Activated gamma-delta T cell treated with Interleukin-2 at 50 U/mL for 16 hours (primary cell): ENCODE measurements around the gene GPR137.
"Not testable (repeated sequence)": the region's sequence is repeated elsewhere in the genome, so short reads cannot be mapped to it uniquely, and the experiment has no call there.

Experiments
- DNase-seq: peaks from one replicate; pipeline ENCODE4 v3.0.0-alpha.2; 2020

GPR137 gene

GRCh38 chr11:64305075-64305690 is 19.5 kb downstream of the GPR137 start, which contains the start of gene ESRRA:
TSS of gene ESRRA (plus strand) at chr11:64305524. CDS start at chr11:64307180, 1,656 bp downstream.
- peak; percentile 100 for DNase-seq

GRCh38 chr11:64305691-64306562 is 20.3 kb downstream of the GPR137 start:
- DNase-seq, result peak; percentile 60

GRCh38 chr11:64306563-64306875 is 20.9 kb downstream of the GPR137 start:
- no peak for DNase-seq

DNA sequence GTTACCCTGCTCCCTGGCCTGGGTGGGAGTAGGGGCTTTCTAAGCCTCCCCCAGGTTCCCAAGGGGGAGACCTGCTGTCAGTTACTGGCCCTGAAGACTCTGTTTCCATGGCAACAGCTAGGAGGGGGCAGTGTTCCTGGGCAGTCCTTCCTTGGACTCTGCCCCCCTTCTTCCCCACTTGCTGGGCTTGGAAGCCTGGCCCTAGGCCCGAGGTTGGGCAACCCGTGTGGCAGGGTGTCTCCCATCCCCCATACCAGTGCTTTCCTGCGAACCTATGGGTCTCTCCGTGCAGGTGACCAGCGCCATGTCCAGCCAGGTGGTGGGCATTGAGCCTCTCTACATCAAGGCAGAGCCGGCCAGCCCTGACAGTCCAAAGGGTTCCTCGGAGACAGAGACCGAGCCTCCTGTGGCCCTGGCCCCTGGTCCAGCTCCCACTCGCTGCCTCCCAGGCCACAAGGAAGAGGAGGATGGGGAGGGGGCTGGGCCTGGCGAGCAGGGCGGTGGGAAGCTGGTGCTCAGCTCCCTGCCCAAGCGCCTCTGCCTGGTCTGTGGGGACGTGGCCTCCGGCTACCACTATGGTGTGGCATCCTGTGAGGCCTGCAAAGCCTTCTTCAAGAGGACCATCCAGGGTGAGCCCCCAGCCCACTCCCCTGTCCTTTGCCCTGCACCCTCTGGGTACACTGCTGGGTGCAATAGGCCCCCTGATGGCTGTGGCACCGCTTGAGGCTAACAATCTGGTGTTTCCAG is 21.4 kb downstream of the GPR137 start:
- no peak for DNase-seq

DNA sequence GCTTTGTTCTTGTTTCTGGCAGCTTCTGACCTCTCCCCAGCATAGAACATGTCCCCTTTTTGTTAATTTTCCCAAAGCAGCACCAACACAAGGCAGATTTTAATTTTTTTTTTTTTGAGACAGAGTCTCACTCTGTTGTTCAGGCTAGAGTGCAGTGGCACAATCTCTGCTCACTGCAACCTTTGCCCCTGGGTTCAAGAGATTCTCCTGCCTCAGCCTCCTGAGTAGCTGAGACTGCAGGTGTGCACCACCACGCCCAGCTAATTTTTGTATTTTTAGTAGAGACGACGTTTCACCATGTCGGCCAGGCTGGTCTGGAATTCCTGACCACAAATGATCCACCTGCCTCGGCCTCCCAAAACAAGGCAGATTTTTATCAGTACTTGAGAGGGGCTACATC is 22.1 kb downstream of the GPR137 start:
- DNase-seq, result not testable (repeated sequence)

DNA sequence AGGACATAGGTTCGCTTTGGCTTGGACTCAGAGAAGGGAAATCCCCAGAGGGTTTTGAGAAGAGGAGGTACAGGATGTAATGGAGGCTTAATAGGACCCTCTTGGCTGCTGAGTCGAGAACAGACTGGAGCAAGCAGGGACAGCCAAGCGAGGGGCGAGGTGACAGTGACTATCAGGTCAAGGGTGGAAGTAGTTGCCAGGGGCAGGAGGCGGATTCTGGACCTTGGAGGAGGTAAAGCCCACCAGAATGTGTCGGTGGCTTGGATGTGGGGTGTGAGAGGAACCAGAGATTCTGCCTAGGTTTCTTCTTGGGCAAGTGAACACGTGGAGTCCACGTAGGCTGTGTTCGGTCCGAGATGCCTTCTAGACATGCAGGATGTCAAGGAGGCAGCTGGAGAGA is 27.3 kb downstream of the GPR137 start:
- DNase-seq, result no peak

- DNase-seq, result no peak
These were observed 28.0 kb downstream of the GPR137 start for GRCh38 chr11:64313491-64314145.

DNA sequence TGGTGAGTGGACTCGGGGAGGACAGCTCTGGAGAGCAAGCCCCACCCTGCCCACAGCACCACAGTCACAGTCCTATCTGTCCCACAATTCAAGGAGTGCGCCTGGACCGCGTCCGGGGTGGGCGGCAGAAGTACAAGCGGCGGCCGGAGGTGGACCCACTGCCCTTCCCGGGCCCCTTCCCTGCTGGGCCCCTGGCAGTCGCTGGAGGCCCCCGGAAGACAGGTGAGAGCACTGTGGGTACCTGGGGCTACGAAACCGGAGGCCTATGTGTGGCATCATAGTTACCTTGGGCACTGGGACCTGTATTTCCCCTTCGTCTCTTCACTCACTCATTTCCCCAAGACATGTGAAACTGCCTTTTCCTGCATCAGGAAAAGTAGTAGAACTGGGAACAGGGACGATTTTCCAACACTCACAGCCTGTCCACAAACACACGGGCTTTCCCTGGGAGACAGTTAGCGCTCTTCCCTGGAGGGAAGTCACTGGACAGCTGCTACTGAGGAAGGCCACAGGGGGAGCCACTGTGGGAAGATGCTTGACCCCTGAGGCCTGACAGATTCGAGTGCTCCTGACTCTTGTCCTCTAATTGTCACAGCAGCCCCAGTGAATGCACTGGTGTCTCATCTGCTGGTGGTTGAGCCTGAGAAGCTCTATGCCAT is 28.6 kb downstream of the GPR137 start:
- DNase-seq, result no peak

- DNase-seq, result no peak
These were observed 29.3 kb downstream of the GPR137 start for GRCh38 chr11:64314805-64315561.

GRCh38 chr11:64315667-64316526 is 30.2 kb downstream of the GPR137 start:
- DNase-seq, result not testable (repeated sequence)

GRCh38 chr11:64316672-64317324 is 31.1 kb downstream of the GPR137 start:
- peak; percentile 34 for DNase-seq

- peak; percentile 95 for DNase-seq
These were observed 31.8 kb downstream of the GPR137 start, which contains the start of gene TRMT112 for GRCh38 chr11:64317325-64317960. TSS of gene TRMT112 (minus strand) at chr11:64317559. CDS start at chr11:64317526, 33 bp downstream.

DNA sequence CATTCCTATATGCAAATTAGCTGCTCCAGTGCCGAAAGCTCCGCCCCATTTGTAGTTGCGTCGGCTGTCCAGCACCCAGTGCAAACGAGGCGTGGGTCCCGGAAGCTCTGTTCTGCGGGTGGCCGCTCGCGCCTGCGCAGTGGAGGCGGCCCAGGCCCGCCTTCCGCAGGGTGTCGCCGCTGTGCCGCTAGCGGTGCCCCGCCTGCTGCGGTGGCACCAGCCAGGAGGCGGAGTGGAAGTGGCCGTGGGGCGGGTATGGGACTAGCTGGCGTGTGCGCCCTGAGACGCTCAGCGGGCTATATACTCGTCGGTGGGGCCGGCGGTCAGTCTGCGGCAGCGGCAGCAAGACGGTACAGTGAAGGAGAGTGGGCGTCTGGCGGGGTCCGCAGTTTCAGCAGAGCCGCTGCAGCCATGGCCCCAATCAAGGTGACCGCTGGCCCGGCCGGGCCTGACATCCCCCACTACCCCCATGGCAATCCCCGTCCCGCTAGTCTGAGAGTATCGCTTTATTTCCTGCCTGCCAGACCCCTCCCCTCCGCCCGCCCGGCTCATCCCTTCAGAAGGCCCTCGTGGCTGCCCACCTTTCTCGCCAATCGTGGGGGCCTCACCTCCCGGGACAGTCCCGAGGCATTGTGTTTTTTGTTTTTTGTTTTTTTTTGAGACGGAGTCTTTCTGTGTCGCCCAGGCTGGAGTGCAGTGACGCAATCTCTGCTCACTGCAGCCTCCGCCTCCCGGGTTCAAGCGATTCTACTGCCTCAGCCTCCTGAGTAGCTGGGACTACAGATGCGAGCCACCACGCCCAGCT is 32.5 kb downstream of the GPR137 start, which contains the start of gene PRDX5:
Gene PRDX5, plus strand, starts transcription at position 161 of the 805 bp plus-strand sequence. Its CDS starts 95 bp downstream, at position 256.
- peak; percentile 91 for DNase-seq

DNA sequence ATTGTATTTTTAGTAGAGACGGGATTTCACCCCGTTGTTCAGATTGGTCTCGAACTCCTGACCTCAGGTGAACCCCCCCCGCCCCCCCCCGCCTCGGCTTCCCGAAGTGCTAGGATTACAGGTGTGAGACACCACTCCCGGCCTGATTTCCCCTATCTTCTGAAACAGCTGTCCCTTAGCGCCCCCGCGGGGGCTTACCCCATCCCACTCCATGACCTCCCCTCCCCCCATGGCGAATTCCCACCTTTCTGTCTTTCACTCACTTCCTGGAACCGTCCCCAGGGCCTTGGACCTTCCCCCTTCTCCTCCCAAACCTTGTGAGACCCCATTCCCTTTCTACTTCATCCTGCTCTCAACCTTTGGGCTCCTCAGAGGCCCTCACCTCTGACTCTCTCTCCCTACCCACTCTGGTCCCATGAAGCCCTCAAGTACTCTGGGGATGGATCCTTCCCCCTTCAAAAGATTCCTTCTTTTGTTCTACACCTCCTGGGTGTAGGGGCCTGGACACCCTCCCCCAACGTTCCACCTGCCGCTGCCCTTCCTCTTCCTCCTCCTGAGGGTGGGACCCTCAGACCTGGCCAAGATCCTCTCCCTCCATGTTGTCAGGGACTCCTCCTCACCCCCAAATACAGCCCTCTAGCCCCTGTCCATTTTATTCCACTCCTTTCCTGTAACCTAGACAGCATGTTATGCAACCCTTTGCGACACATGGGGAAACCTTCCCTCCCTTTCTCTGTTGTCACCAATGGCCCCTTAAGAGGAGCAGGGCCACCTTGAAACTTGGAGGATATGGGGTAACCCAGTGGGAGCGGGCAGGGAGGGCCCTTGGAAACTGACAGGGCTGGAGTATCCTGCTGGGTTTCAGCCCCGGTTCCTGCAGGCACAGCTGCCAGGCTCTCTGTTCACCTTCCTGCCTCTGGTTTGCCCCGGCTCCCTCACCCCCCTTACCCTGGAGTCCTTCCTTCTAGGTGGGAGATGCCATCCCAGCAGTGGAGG is 33.4 kb downstream of the GPR137 start:
- no peak for DNase-seq

DNA sequence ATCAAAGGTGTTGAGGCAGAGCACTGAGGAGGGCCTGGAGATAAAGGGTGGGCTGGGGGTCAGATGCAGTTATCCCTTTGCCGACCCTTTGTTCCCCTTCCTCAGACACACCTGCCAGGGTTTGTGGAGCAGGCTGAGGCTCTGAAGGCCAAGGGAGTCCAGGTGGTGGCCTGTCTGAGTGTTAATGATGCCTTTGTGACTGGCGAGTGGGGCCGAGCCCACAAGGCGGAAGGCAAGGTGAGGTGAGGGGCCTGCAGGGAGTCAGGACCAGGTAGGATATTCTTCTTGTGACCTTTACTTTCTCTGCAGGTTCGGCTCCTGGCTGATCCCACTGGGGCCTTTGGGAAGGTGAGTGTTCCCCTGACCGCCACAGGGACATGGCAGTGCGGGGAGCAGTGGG is 34.9 kb downstream of the GPR137 start:
- DNase-seq, result no peak

DNA sequence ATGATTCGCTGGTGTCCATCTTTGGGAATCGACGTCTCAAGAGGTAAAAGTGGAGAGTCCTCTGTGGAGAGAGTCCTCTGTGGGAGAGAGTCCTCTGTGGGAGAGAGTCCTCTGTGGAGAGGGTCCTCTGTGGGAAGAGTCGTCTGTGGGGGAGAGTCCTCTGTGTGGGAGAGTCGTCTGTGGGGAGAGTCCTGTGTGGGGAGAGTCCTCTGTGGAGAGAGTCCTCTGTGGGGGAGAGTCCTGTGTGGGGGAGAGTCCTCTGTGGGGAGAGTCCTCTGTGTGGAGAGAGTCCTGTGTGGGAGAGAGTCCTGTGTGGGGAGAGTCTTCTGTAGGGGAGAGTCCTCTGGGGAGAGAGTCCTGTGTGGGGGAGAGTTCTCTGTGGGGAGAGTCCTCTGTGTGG is 35.4 kb downstream of the GPR137 start:
- no peak for DNase-seq

DNA sequence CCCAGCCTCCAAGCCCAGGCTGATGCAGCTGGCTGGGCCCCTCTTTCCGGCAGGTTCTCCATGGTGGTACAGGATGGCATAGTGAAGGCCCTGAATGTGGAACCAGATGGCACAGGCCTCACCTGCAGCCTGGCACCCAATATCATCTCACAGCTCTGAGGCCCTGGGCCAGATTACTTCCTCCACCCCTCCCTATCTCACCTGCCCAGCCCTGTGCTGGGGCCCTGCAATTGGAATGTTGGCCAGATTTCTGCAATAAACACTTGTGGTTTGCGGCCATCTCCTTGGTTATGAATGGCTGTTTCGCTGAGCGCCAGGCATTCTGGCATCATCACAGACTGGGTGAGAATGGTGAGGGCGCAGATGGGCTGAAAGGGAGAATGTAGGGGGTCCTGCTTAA is 35.9 kb downstream of the GPR137 start:
- DNase-seq, result no peak
